ENCODE measurements around the gene LRR1. TPM values are rescaled to one million over a fixed set of nuclear protein-coding genes. Genes with fewer than 3 reads are reported as not detected.

Gene LRR1
- total RNA-seq, 1 experiment from 2014 or later: 19.0 TPM

GRCh38 chr14:49659526-49660455, 61.1 kb downstream of the LRR1 start:
- CTCF ChIA-PET: no interaction called here
- no peak overlapping the region for H2AFZ ChIP-seq
- peaks cover 39% of the 10 kb centered on the region for H3K4me1 ChIP-seq (replicated peaks; ENCODE audit: insufficient read depth)
- no TSS peak for BruUV-seq (replicated peaks)
- no peaks in the 10 kb centered on the region for H3K9me3 ChIP-seq (ENCODE audit: insufficient read depth, low read depth)
- DNase-seq: peak in 1 of 2 experiments; percentile 80
- H4K20me1 ChIP-seq (ENCODE audit: insufficient read depth): 0 out of 2 replicates have a peak, but pooled peaks cover 4% of the 10 kb centered on the region
- H3F3A ChIP-seq (ENCODE audit: insufficient read depth, low read depth): peaks cover 40% of the 10 kb centered on the region
- peaks cover 5% of the 10 kb centered on the region; the same call in 1 of the 2 replicates for H3K79me2 ChIP-seq (ENCODE audit: low read depth)
- 0 out of 2 replicates have a peak, but pooled peaks cover 4% of the 10 kb centered on the region for H3K9me2 ChIP-seq (ENCODE audit: insufficient read depth)
- peak overlapping the region; percentile 42 for H3K4me2 ChIP-seq
- no peaks in the 10 kb centered on the region for H3K27me3 ChIP-seq (ENCODE audit: insufficient read depth, low read depth)
- POLR2A ChIA-PET (ENCODE audit: unreplicated experiment): interaction anchor here (0.7 kb wide), 1 partner anchor 183 kb away, joined by 4 read pairs; no protein-coding TSS in a partner anchor
- intact Hi-C loops (cut with micrococcal nuclease; ENCODE audit: unreplicated experiment): no loop called here
- H3K36me3 ChIP-seq (ENCODE audit: low read depth): no peaks in the 10 kb centered on the region
- no peak overlapping the region for H3K4me3 ChIP-seq
- TF ChIP-seq EZH2 (IDR thresholded peaks at IDR 0.05; ENCODE audit: low read depth): no peak
- TF ChIP-seq, protein P1, sequence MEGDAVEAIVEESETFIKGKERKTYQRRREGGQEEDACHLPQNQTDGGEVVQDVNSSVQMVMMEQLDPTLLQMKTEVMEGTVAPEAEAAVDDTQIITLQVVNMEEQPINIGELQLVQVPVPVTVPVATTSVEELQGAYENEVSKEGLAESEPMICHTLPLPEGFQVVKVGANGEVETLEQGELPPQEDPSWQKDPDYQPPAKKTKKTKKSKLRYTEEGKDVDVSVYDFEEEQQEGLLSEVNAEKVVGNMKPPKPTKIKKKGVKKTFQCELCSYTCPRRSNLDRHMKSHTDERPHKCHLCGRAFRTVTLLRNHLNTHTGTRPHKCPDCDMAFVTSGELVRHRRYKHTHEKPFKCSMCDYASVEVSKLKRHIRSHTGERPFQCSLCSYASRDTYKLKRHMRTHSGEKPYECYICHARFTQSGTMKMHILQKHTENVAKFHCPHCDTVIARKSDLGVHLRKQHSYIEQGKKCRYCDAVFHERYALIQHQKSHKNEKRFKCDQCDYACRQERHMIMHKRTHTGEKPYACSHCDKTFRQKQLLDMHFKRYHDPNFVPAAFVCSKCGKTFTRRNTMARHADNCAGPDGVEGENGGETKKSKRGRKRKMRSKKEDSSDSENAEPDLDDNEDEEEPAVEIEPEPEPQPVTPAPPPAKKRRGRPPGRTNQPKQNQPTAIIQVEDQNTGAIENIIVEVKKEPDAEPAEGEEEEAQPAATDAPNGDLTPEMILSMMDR (conservative IDR thresholded peaks at IDR 0.05): no peak
- H3K27ac ChIP-seq: peak overlapping the region; percentile 71

Other genes with a start within 250 kb of the LRR1 start
- gene RPS29, start 12.6 kb upstream of the LRR1 start, total RNA-seq (2021): 1,018 and 1,294 TPM in 2 replicates
- gene RPL36AL, start 21.7 kb downstream of the LRR1 start, total RNA-seq (2021): 120 and 151 TPM in 2 replicates
- 18.9 and 22.0 TPM in 2 replicates for gene MGAT2, start 21.9 kb downstream of the LRR1 start, total RNA-seq (2021)
- 8.2 and 9.5 TPM in 2 replicates for gene DNAAF2, start 36.3 kb downstream of the LRR1 start, total RNA-seq (2021)
- 10.2 and 11.5 TPM in 2 replicates for gene POLE2, start 89.3 kb downstream of the LRR1 start, total RNA-seq (2021)
- 1.2 and 3.8 TPM in 2 replicates for gene KLHDC1, start 94.2 kb downstream of the LRR1 start, total RNA-seq (2021)
- 45.3 and 45.8 TPM in 2 replicates for gene KLHDC2, start 169.2 kb downstream of the LRR1 start, total RNA-seq (2021)

Data from PC-9 (cell line).